Activated naive CD4-positive, alpha-beta T cell treated with anti-CD3 and anti-CD28 coated beads, Interleukin-2, amount 10 ng/mL, durations not matched to agents 7 days and 5 days (primary cell): ENCODE results near the gene HDHD3.
"Not testable (repeated sequence)": the region's sequence is repeated elsewhere in the genome, so short reads cannot be mapped to it uniquely, and the experiment has no call there.

Source experiments
- CTCF ChIA-PET: fragments of 350-600 bp; sonication (Branson Sonifier 250); formaldehyde crosslinking; loops from one replicate; lab custom pipeline; 2021; ENCODE audit warnings: antibody characterized with exemption; lab: Charles Lee
- DNase-seq: peaks from one replicate; pipeline ENCODE4 v3.0.0-alpha.2; 2020
- H3K27ac Mint-ChIP-seq: one replicate; pipeline ENCODE4 v1.8.0; 2021; ENCODE audit warnings: mild to moderate bottlenecking, moderate library complexity, mixed read lengths
- H3K27me3 Mint-ChIP-seq: one replicate; pipeline ENCODE4 v1.8.0; 2021; ENCODE audit warnings: mild to moderate bottlenecking, mixed read lengths
- H3K36me3 Mint-ChIP-seq: one replicate; pipeline ENCODE4 v1.8.0; 2021; ENCODE audit warnings: mixed read lengths
- H3K4me1 Mint-ChIP-seq: one replicate; pipeline ENCODE4 v1.8.0; 2021; ENCODE audit warnings: mixed read lengths
- H3K4me3 Mint-ChIP-seq: one replicate; pipeline ENCODE4 v1.8.0; 2021; ENCODE audit warnings: mild to moderate bottlenecking, moderate library complexity, mixed read lengths
- H3K9me3 Mint-ChIP-seq: one replicate; pipeline ENCODE4 v1.8.0; 2021; ENCODE audit warnings: mixed read lengths

The HDHD3 gene

DNA sequence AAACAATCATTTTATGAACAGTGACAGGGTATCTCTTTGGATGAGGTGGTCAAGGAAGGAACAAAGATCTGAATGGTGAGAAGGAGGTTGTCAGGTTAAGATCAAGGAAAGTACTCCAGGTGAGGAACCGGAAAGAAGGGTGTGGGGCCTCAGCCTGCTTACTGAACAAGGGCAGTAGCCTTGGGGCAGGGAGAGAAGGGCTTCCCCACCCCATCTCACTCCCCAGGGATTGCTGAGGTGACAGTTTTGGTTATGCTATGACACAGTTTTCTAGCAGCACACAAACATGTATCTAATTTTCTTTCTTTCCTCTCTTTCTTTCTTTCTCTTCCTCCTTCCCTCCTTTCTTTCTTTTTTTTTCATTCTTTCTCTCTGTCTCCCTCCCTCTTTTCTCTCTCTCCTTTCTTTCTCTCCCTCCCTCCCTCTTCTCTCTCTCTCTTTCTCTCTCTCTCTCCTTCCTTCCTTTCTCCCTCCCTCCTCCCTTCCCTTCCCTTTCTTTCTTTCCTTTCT, 4.1 kb upstream of the HDHD3 start:
- H3K4me1 Mint-ChIP-seq = peaks cover 2% of the 10 kb centered on the region
- no peak overlapping the region for H3K4me3 Mint-ChIP-seq
- CTCF ChIA-PET = no interaction called here
- H3K36me3 Mint-ChIP-seq = peaks cover 2% of the 10 kb centered on the region
- no peaks in the 10 kb centered on the region for H3K9me3 Mint-ChIP-seq
- no peak for DNase-seq
- H3K27me3 Mint-ChIP-seq = peaks cover 9% of the 10 kb centered on the region
- H3K27ac Mint-ChIP-seq = no peak overlapping the region

DNA sequence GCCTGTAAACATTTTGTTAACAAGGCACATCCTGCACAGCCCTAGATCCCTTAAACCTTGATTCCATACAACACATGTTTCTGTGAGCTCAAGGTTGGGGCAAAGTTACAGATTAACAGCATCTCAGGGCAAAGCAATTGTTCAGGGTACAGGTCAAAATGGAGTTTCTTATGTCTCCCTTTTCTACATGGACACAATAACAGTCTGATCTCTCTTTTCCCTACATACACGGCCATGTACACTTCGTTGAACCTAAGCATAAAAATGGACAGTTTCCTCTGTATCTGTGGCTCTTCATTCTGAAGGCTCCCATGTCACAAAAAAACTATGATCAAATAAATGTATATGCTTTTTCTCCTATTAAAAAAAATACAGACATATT, 3.0 kb upstream of the HDHD3 start:
- not testable (repeated sequence) for H3K4me1 Mint-ChIP-seq, H3K4me3 Mint-ChIP-seq, H3K27ac Mint-ChIP-seq, DNase-seq, H3K36me3 Mint-ChIP-seq, H3K9me3 Mint-ChIP-seq, H3K27me3 Mint-ChIP-seq
- CTCF ChIA-PET = interaction anchor here (0.6 kb wide), 1 partner anchor 203 kb away, joined by 3 read pairs; no protein-coding TSS in a partner anchor

DNA sequence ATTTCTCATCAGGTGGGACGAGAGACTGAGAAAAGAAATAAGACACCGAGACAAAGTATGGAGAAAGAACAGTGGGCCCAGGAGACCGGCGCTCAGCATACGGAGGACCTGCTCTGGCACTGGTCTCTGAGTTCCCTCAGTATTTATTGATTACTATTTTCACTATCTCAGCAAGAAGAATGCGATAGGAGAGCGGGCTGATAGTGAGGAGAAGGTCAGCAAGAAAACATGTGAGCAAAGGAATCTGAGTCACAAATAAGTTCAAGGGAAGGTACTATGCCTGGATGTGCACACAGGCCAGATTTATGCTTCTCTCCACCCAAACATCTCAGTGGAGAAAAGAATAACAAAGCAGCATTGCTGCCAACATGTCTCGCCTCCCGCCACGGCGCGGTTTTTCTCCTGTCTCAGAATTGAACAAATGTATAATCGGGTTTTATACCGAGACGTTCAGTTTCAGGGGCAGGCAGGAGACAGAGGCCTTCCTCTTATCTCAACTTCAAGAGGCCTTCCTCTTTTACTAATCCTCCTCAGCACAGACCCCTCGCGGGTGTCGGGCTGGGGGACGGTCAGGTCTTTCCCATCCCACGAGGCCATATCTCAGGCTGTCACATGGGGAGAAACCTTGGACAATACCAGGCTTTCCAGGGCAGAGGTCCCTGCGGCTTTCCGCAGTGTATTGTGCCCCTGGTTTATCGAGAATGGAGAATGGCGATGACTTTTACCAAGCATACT, 2.5 kb upstream of the HDHD3 start:
- not testable (repeated sequence) for DNase-seq, H3K27ac Mint-ChIP-seq, H3K4me1 Mint-ChIP-seq, H3K4me3 Mint-ChIP-seq, H3K36me3 Mint-ChIP-seq, H3K9me3 Mint-ChIP-seq, H3K27me3 Mint-ChIP-seq
- CTCF ChIA-PET = interaction anchor here (0.6 kb wide), 1 partner anchor 729 kb away, joined by 3 read pairs; no protein-coding TSS in a partner anchor

DNA sequence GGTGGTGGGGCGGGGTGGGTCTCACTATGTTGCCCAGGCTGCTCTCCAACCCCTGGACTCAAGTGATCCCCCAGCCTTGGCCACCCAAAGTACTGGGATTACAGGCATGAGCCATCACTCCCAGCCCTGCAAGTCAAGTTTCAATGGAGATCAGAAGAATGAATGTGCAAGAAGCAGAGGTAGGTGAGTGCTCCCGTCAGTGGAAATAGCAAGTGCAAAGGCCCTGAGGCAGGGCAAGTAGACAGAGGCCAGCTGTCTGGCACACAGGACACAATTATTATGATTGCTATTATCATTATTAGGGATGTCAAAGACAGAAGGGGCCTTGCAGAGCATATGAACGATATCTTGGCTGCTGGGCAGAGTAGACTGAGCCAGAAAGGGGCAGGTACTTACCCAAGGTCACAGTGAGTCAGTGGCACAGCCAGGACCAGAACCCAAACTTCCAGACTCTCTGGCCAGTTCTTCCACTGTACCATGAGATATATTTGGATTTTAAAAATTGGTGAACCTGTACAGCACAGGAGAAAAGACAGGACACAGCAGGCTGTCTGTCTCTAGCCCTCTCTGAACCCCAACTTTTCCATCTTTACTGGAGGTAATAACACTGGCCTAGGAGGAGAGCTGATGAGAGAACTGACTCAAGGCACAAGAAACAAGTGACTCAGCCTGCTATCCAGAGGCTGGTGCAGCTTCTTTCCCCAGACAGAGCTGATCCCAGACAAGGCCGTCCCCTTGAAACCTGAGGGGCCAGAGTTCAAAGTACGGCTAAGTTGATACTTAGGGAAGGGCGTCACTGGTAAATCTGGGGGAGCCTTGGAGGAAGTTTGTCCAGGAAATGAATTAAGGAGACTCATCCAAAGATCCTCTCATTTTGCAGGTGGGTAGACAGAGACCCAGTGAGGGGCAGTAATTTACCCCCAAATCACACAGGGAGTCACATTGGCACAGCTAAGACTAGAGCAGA, 1.4 kb downstream of the HDHD3 start:
- H3K27me3 Mint-ChIP-seq = no peaks in the 10 kb centered on the region
- CTCF ChIA-PET = interaction anchor here (0.6 to 0.9 kb wide), 2 partner anchors 25 to 29 kb away, joined by 3 read pairs; no protein-coding TSS in a partner anchor

DNA sequence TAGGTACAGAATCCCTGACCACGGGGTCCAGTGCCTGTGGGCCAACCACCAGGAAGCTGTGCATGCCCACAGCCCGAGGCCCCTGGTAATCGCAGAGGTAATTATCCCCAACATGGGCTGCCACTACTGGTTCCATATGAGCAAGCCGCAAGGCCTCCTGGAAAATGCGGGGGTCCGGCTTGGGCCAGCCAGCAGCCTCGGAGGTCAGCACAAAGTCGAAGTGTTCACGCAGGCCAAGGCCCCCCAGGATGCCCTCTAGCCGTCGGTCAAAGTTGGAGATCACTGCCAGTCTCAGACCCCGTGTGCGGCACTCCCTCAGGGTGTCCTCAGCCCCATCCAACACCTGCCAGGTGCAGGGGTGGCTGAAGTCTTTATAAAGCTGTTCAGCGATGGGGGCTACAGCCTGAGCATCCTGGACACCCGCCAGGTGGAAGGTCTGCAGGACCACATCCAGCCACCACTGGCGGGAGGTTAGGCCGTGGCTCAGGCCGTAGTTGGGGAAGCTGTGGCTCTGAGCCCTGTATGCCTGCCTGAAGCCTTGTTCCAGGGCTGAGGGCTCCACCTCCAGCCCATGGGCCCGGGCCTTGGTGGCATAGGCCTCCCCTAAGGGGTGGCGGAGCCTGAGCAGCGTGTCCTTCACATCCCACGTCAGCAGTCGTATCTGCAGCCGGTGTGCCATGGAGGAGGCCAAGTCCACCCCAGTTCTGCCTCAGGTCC, 3.0 kb downstream of the HDHD3 start:
- H3K27ac Mint-ChIP-seq = no peak overlapping the region
- H3K27me3 Mint-ChIP-seq = no peaks in the 10 kb centered on the region
- CTCF ChIA-PET = no interaction called here
- no peak for DNase-seq
- peaks cover 4% of the 10 kb centered on the region for H3K36me3 Mint-ChIP-seq
- no peaks in the 10 kb centered on the region for H3K9me3 Mint-ChIP-seq
- no peak overlapping the region for H3K4me3 Mint-ChIP-seq
- H3K4me1 Mint-ChIP-seq = peaks cover 10% of the 10 kb centered on the region

More for the DNA sequence above, 1.4 kb downstream of the HDHD3 start:
- no peaks in the 10 kb centered on the region for H3K9me3 Mint-ChIP-seq
- peaks cover 10% of the 10 kb centered on the region for H3K4me1 Mint-ChIP-seq
- H3K4me3 Mint-ChIP-seq = peak overlapping the region; percentile 73
- H3K36me3 Mint-ChIP-seq = peaks cover 4% of the 10 kb centered on the region
- no peak for DNase-seq
- H3K27ac Mint-ChIP-seq = peak overlapping the region; percentile 74

DNA sequence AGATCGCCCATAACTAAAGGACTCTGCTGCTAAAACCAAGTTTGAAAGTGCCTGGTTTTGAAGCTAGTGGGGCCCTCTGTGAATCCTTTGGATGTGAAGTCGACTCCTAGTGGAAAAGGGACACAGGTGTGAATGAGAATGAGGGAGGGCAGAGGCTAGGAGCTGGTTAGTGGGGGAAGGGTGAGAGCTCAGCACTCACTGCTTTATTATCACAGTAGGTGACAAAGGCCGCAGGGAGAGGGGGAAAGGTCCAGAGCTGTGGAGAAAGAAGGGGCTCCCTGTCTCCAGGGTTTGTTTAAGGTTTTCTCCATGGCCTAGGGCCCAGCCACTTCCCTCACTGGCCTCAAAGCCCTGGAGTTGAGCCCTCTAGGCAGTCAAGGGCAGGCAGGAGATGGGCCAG, 3.5 kb downstream of the HDHD3 start:
- Mint-ChIP-seq H3K4me1 (peaks cover 10% of the 10 kb centered on the region), H3K27me3 (no peaks in the 10 kb centered on the region), H3K27ac (no peak overlapping the region), H3K9me3 (no peaks in the 10 kb centered on the region), H3K36me3 (peaks cover 4% of the 10 kb centered on the region), H3K4me3 (no peak overlapping the region)
- CTCF ChIA-PET = no interaction called here
- no peak for DNase-seq

DNA sequence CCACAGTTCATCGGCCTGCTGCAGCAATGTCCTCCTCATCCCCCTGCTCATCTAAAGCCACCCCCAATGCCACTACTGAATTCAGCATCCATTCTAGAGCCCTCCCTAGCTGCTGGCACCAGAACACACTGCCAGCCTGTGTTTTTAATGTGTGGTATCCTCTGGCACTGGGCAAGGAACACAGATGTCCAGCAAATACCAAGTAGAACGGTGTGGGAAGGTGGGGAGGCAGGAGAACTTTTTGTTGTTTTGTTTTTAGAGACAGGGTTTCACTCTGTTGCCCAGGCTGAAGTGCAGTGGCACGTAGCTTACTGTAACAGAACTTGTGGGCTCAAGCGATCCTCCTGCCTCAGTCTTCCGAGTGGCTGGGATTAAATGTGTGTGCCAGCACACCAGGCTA, 4.7 kb downstream of the HDHD3 start:
- CTCF ChIA-PET = no interaction called here
- Mint-ChIP-seq H3K27ac (no peak overlapping the region), H3K4me1 (peaks cover 9% of the 10 kb centered on the region), H3K9me3 (no peaks in the 10 kb centered on the region), H3K36me3 (peaks cover 4% of the 10 kb centered on the region), H3K4me3 (no peak overlapping the region), H3K27me3 (no peaks in the 10 kb centered on the region)
- DNase-seq = no peak

DNA sequence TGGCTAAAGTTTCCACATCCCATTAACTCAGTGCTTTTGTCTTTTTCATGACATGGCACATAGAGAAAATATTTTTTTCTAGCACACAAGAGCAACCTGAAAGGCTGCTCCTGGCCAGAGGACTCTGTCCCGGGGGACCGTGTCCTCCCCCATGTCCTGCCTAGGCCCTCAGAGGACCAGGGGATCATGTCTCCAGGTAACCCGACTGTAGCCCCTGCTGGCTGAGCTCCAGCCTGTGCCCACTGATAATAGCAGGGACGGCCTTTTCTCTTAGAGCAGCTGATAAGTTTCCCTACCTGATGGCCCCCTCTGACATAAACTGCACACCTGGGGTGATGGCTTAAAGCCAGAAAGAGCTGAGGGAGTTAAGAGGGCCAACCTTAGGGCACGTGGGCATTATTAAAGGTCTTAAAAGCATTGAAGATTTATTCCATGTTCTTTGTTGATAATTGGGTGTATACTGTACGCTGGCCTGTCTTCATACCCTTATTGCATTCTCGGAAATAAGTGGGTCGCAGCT, 5.9 kb downstream of the HDHD3 start:
- Mint-ChIP-seq H3K27me3 (peaks cover 4% of the 10 kb centered on the region), H3K4me1 (peaks cover 8% of the 10 kb centered on the region), H3K36me3 (peaks cover 4% of the 10 kb centered on the region), H3K9me3 (no peaks in the 10 kb centered on the region), H3K4me3 (no peak overlapping the region), H3K27ac (no peak overlapping the region)
- DNase-seq = no peak
- CTCF ChIA-PET = interaction anchor here (1.5 kb wide), 1 partner anchor 32 kb away, joined by 3 read pairs; no protein-coding TSS in a partner anchor

DNA sequence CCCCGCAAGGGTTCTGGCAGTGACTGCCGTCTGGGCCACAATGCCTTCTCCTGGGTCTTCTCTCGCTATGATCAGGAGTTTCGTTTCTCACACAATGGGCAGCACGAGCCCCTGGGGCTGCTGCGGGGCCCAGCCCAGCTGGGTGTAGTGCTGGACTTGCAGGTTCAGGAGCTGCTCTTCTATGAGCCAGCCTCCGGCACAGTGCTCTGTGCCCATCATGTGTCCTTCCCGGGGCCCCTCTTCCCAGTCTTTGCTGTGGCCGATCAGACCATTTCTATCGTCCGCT, 7.0 kb downstream of the HDHD3 start:
- CTCF ChIA-PET = interaction anchor here (0.6 kb wide), 1 partner anchor 285 kb away, joined by 3 read pairs; no protein-coding TSS in a partner anchor
- H3K9me3 Mint-ChIP-seq = no peaks in the 10 kb centered on the region
- H3K4me3 Mint-ChIP-seq = no peak overlapping the region
- no peak overlapping the region for H3K27ac Mint-ChIP-seq
- no peaks in the 10 kb centered on the region for H3K4me1 Mint-ChIP-seq
- peaks cover 4% of the 10 kb centered on the region for H3K27me3 Mint-ChIP-seq
- peaks cover 4% of the 10 kb centered on the region for H3K36me3 Mint-ChIP-seq
- no peak for DNase-seq

DNA sequence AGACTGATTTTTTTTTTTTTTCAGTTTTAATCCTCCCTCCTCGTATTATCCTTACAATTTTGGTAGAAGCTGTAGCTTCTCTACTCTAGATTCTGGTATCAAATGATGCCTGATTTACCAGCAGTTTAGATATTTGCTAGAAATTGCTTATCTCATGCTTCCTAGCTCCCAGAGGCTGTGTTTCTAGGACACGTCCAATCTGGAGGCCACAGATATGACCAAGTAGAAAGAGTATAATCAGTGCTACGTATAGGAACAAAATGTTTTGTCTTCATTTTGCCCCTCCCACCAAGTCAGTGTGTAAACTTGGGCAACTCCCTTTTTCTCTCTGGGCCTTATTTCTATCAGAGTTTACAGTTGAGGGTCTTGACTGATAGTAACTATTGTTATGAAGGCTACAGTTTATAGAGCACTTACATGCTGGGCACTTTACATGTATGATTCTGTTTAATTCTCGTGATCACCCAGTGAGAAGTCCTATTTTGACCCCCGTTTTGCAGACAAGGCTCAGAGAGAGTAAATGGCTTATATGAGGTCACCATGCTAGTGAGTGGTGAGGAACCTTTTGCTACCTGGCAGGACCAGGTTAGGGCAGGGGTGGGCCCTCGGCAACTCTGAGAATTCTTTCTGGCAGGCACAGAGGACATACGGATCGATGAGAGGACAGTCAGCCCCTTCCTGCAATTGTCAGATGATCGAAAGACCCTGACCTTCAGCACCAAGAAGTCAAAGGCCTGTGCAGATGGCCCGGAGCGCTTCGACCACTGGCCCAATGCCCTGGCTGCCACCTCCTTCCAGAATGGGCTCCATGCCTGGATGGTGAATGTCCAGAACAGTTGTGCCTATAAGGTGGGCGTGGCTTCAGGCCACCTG, 7.6 kb downstream of the HDHD3 start:
- no peaks in the 10 kb centered on the region for H3K4me1 Mint-ChIP-seq
- H3K27ac Mint-ChIP-seq = no peak overlapping the region
- no peak overlapping the region for H3K4me3 Mint-ChIP-seq
- H3K9me3 Mint-ChIP-seq = no peaks in the 10 kb centered on the region
- DNase-seq = no peak
- H3K27me3 Mint-ChIP-seq = peaks cover 4% of the 10 kb centered on the region
- peaks cover 4% of the 10 kb centered on the region for H3K36me3 Mint-ChIP-seq
- CTCF ChIA-PET = no interaction called here

DNA sequence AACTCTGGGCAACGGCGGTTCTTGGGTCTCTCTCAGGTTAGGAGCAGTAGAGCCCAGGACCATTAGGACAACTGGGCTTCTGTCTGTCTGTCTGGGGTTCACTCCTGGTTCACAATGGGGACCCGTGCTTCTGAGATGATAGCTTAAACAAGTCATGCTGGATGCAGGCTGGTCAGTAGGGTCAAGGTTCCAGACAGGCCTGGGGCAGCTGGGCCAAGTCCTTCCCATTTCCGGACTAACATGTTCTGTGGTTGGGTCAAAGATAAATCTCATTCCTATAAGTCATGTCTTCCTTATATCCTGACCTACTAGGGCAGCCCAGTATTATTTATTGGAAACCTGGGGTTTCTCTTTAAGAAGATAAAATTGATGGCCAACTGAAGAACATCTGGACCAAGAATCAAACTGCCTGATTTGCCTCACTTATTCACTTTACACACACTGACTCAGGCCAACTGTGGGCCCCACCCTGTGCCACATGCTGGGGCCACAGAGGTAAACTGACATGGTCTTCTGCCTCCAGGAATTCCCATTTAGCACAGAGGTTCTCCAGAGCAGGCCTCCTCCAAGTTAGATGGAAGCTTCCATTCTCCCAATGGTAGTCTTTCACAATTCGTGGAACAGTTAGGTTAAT, 8.3 kb downstream of the HDHD3 start:
- CTCF ChIA-PET = no interaction called here
- no peak for DNase-seq
- Mint-ChIP-seq H3K4me3 (no peak overlapping the region), H3K27ac (no peak overlapping the region), H3K27me3 (peaks cover 4% of the 10 kb centered on the region), H3K9me3 (no peaks in the 10 kb centered on the region), H3K36me3 (peaks cover 4% of the 10 kb centered on the region), H3K4me1 (no peaks in the 10 kb centered on the region)

DNA sequence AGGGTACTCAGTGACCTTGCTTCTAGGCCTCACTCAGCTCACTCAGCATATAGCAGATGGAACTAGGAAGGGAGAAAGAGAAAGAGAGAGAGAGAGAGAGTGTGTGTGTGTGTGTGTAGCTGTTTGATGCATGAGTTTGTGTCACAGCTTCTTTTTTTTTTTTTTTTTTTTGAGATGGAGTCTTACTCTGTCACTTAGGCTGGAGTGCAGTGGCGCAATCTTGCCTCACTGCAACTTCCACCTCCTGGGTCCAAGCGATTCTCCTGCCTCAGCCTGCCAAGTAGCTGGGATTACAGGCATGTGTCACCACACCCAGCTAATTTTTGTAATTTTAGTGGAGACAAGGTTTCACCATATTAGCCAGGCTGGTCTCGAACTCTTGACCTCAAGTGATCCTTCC, 11.1 kb downstream of the HDHD3 start:
- not testable (repeated sequence) for DNase-seq, H3K36me3 Mint-ChIP-seq, H3K27ac Mint-ChIP-seq, H3K27me3 Mint-ChIP-seq, H3K9me3 Mint-ChIP-seq, H3K4me3 Mint-ChIP-seq, H3K4me1 Mint-ChIP-seq
- CTCF ChIA-PET = interaction anchor here (1.1 to 1.7 kb wide), 2 partner anchors 9 to 14 kb away, joined by 4 to 6 read pairs; no protein-coding TSS in a partner anchor

DNA sequence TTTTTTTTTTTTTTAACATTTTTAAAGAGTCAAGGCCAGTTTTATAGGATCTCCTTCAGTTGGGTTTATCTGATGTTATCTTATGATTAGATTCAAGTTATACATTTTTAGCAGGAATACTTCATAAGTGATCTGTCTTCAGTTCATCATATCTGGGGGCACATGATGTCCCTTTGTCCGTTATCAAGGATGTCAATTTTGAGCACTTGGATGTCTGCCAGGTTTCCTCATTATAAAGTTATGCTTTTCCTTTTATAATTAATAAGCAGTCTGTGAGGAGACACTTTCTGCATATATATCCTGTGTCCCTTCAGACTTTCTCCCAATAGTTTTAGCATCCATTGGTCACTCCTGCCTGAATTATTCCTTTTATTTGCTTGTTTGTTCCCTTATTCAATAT, 11.8 kb downstream of the HDHD3 start:
- CTCF ChIA-PET = interaction anchor here (1.1 to 1.7 kb wide), 2 partner anchors 9 to 13 kb away, joined by 4 to 6 read pairs; no protein-coding TSS in a partner anchor
- no peak for DNase-seq
- H3K9me3 Mint-ChIP-seq = no peaks in the 10 kb centered on the region
- no peak overlapping the region for H3K4me3 Mint-ChIP-seq
- no peaks in the 10 kb centered on the region for H3K4me1 Mint-ChIP-seq
- no peak overlapping the region for H3K27ac Mint-ChIP-seq
- peaks cover 4% of the 10 kb centered on the region for H3K27me3 Mint-ChIP-seq
- H3K36me3 Mint-ChIP-seq = no peaks in the 10 kb centered on the region
